PC-9 (cell line): ENCODE results near the gene CHFR. TPM values are rescaled to one million over a fixed set of nuclear protein-coding genes. Genes with fewer than 3 reads are reported as not detected.

ENCODE experiments used
- BruUV-seq: library from RNA; stranded (reverse); fragments of 400-500 nt; replicated peaks from 2 replicates; lab custom pipeline; 2021; lab: Mats Ljungman, UMichigan
- CTCF ChIA-PET: fragments of 300-600 bp; sonication (Branson Sonifier 250); formaldehyde crosslinking; loops from one replicate; lab custom pipeline; 2022; ENCODE audit warnings: antibody characterized with exemption; lab: Charles Lee
- POLR2A ChIA-PET: fragments of 300-600 bp; sonication (Branson Sonifier 250); formaldehyde crosslinking; loops from one replicate; lab custom pipeline; 2022; ENCODE audit warnings: antibody characterized with exemption; ENCODE audit not compliant: unreplicated experiment; lab: Charles Lee
- DNase-seq, 2 experiments: peaks; one replicate each; pipeline versions ENCODE4 v3.0.0 to v3.0.0-alpha.2; 2015 to 2022; ENCODE audit warnings: mixed read lengths in 1 of 2
- H2AFZ ChIP-seq: fragments of 200-600 bp; sonication (generic); 2 replicates; pipeline ENCODE4 v1.8.1; 2017; ENCODE audit warnings: antibody characterized with exemption
- H3F3A ChIP-seq: fragments of 200-600 bp; sonication (generic); 2 replicates; pipeline ENCODE4 v1.8.1; 2017; ENCODE audit warnings: antibody characterized with exemption, mild to moderate bottlenecking, low read depth; ENCODE audit not compliant: insufficient read depth
- H3K27ac ChIP-seq: fragments of 200-600 bp; sonication (generic); 2 replicates; pipeline ENCODE4 v1.6.1; 2016; ENCODE audit warnings: mixed run types
- H3K27me3 ChIP-seq: fragments of 200-600 bp; sonication (generic); 2 replicates; pipeline ENCODE4 v1.6.1; 2016; ENCODE audit warnings: low read depth, mixed run types; ENCODE audit not compliant: insufficient read depth
- H3K36me3 ChIP-seq: fragments of 200-600 bp; sonication (generic); 2 replicates; pipeline ENCODE4 v1.6.1; 2016; ENCODE audit warnings: low read depth, mixed run types
- H3K4me1 ChIP-seq: fragments of 200-600 bp; sonication (generic); replicated peaks from 2 replicates; pipeline ENCODE4 v1.6.1; 2016; ENCODE audit warnings: mixed run types; ENCODE audit not compliant: insufficient read depth
- H3K4me2 ChIP-seq: fragments of 200-600 bp; sonication (generic); 2 replicates; pipeline ENCODE4 v1.6.1; 2017; ENCODE audit warnings: mixed run types
- H3K4me3 ChIP-seq: fragments of 200-600 bp; sonication (generic); 2 replicates; pipeline ENCODE4 v1.6.1; 2016; ENCODE audit warnings: mixed run types
- H3K79me2 ChIP-seq: fragments of 200-600 bp; sonication (generic); 2 replicates; pipeline ENCODE4 v1.6.1; 2017; ENCODE audit warnings: low read depth, mixed run types
- H3K9me2 ChIP-seq: fragments of 200-600 bp; sonication (generic); 2 replicates; pipeline ENCODE4 v1.8.1; 2017; ENCODE audit warnings: mild to moderate bottlenecking; ENCODE audit not compliant: insufficient read depth
- H3K9me3 ChIP-seq: fragments of 200-600 bp; sonication (generic); 2 replicates; pipeline ENCODE4 v1.8.1; 2016; ENCODE audit warnings: low read depth; ENCODE audit not compliant: insufficient read depth
- H4K20me1 ChIP-seq: fragments of 200-600 bp; sonication (generic); 2 replicates; pipeline ENCODE4 v1.8.1; 2017; ENCODE audit not compliant: insufficient read depth
- EZH2 ChIP-seq: fragments of 200-600 bp; sonication (generic); IDR thresholded peaks from 2 replicates; pipeline ENCODE4 v1.8.0; 2017; ENCODE audit warnings: antibody characterized with exemption, low read depth
- intact Hi-C: fragments of 100-400 bp; cut with micrococcal nuclease; formaldehyde crosslinking; loops from one replicate; pipeline ENCODE4 v1.10.0; 2022; ENCODE audit not compliant: unreplicated experiment
- total RNA-seq: library from RNA; stranded (reverse); gene quantifications from 2 replicates; pipeline ENCODE4 v1.2.3, GENCODE V29; 2021
- TF ChIP-seq, protein P1 (sequence below): fragments of 200-600 bp; sonication (generic); conservative IDR thresholded peaks from 2 replicates; pipeline ENCODE4 v1.6.1; 2017; ENCODE audit warnings: mixed run types, antibody characterized with exemption, mild to moderate bottlenecking, moderate library complexity

Gene CHFR
- total RNA-seq, 1 experiment from 2014 or later: 17.8 TPM

DNA sequence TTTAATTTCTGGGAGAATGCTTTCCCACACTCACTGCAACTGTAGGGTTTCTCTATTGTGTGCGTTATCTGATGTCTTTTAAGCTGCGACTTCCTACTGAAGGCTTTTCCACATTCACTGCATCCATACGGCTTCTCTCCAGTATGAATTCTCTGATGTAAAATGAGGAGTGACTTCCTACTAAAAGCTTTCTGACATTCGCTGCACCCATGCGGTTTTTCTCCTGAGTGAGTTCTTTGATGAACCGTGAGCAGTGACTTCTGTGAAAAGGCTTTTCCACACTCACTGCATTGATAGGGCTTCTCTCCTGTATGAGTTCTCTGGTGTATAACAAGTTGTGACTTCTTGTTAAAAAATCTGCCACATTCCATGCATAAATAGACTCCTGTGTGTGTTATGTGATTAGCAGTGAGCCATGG is 39.0 kb upstream of the CHFR start:
- peaks cover 92% of the 10 kb centered on the region for H3K9me3 ChIP-seq
- H3K36me3 ChIP-seq: peaks cover 11% of the 10 kb centered on the region
- no TSS peak for BruUV-seq
- no peaks in the 10 kb centered on the region for H3K79me2 ChIP-seq
- H3K4me3 ChIP-seq: no peak overlapping the region
- H3K27ac ChIP-seq: no peak overlapping the region
- H3K9me2 ChIP-seq: no peaks in the 10 kb centered on the region
- ChIA-PET CTCF (no interaction called here), POLR2A (no interaction called here)
- no peak overlapping the region for H2AFZ ChIP-seq
- TF ChIP-seq, protein P1, sequence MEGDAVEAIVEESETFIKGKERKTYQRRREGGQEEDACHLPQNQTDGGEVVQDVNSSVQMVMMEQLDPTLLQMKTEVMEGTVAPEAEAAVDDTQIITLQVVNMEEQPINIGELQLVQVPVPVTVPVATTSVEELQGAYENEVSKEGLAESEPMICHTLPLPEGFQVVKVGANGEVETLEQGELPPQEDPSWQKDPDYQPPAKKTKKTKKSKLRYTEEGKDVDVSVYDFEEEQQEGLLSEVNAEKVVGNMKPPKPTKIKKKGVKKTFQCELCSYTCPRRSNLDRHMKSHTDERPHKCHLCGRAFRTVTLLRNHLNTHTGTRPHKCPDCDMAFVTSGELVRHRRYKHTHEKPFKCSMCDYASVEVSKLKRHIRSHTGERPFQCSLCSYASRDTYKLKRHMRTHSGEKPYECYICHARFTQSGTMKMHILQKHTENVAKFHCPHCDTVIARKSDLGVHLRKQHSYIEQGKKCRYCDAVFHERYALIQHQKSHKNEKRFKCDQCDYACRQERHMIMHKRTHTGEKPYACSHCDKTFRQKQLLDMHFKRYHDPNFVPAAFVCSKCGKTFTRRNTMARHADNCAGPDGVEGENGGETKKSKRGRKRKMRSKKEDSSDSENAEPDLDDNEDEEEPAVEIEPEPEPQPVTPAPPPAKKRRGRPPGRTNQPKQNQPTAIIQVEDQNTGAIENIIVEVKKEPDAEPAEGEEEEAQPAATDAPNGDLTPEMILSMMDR: no peak
- no peak for TF ChIP-seq EZH2
- intact Hi-C loops: no loop called here
- no peaks in the 10 kb centered on the region for H4K20me1 ChIP-seq
- H3K4me1 ChIP-seq: no peaks in the 10 kb centered on the region
- no peak overlapping the region for H3K4me2 ChIP-seq
- H3K27me3 ChIP-seq: no peaks in the 10 kb centered on the region
- no peak for DNase-seq
- H3F3A ChIP-seq: peaks cover 19% of the 10 kb centered on the region

DNA sequence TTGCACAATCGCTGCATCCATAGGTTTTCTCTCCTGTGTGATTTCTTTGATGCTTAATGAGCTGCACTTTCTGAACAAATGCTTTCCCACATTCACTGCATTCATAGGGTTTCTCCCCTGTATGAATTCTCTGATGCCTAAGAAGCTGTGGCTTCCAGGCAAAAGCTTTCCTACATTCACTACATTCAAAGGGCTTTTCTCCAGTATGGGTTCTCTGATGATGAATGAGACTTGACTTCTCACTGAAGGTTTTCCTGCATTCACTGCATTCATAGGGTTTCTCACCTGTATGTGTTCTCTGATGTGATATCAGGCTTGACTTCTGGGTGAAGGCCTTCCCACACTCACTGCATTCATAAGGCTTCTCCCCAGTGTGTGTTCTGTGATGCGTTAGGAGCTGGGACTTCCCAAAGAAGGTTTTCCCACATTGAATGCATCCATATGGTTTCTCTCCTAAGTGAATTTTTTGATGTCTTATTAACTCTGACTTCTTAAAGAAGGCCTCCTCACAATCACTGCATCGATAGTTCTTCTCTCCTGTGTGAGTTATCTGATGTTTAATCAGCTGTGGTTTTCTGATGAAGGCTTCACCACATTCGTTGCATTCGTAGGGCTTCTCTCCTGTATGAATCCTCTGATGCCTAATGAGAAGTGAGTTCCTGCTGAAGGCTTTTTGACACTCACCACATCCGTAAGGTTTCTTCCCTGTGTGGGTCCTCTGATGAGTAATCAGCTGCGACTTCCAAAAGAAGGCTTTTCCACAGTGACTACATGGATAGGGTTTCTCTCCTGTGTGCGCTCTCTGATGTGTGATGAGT is 38.4 kb upstream of the CHFR start:
- no peaks in the 10 kb centered on the region for H3K4me1 ChIP-seq
- no peaks in the 10 kb centered on the region for H3K79me2 ChIP-seq
- intact Hi-C loops: no loop called here
- ChIA-PET POLR2A (no interaction called here), CTCF (no interaction called here)
- H3K27ac ChIP-seq: no peak overlapping the region
- 0 out of 2 replicates have a peak overlapping the region, but pooled peaks have one; percentile 18 for H3K4me3 ChIP-seq
- TF ChIP-seq, protein P1: no peak
- no peak for TF ChIP-seq EZH2
- H3K36me3 ChIP-seq: peaks cover 11% of the 10 kb centered on the region
- H3K9me2 ChIP-seq: no peaks in the 10 kb centered on the region
- H3K4me2 ChIP-seq: no peak overlapping the region
- H2AFZ ChIP-seq: no peak overlapping the region
- no peak for DNase-seq
- no peaks in the 10 kb centered on the region for H4K20me1 ChIP-seq
- BruUV-seq: no TSS peak
- peaks cover 19% of the 10 kb centered on the region for H3F3A ChIP-seq
- no peaks in the 10 kb centered on the region for H3K27me3 ChIP-seq
- peaks cover 92% of the 10 kb centered on the region for H3K9me3 ChIP-seq

DNA sequence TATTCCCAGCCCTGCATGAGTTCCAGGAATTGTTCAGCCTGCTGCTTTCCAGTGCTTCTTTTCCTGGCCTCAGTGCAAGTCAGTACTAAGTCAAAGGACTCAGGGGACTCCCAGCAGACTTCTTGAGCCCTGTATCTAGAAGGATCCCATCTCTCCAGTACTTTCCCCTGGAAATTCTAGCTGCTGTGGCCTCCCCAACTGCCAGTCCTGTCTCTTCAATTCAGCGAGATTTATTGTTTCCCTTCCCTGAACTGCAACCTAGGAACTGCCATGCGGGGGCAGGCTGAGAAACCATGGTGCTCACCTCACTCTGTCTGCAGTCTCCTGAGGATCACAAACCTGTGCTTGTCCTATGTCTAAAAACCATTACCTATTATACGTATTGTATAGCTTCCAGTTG is 37.0 kb upstream of the CHFR start:
- peaks cover 86% of the 10 kb centered on the region for H3K9me3 ChIP-seq
- H3K4me1 ChIP-seq: no peaks in the 10 kb centered on the region
- H4K20me1 ChIP-seq: no peaks in the 10 kb centered on the region
- H3K4me2 ChIP-seq: no peak overlapping the region
- BruUV-seq: no TSS peak
- no peaks in the 10 kb centered on the region for H3K79me2 ChIP-seq
- peaks cover 11% of the 10 kb centered on the region for H3K36me3 ChIP-seq
- ChIA-PET CTCF (no interaction called here), POLR2A (no interaction called here)
- no peak for TF ChIP-seq EZH2
- TF ChIP-seq, protein P1: no peak
- intact Hi-C loops: no loop called here
- H3F3A ChIP-seq: peaks cover 19% of the 10 kb centered on the region
- H3K9me2 ChIP-seq: no peaks in the 10 kb centered on the region
- no peak overlapping the region for H3K4me3 ChIP-seq
- no peaks in the 10 kb centered on the region for H3K27me3 ChIP-seq
- DNase-seq: no peak
- no peak overlapping the region for H3K27ac ChIP-seq
- H2AFZ ChIP-seq: no peak overlapping the region
